Activated T-cell treated with anti-CD3 and anti-CD28 coated beads for 1 hour (primary cell): Measurements from ENCODE around the gene SHROOM3.

Source experiments
- DNase-seq: peaks from one replicate; pipeline ENCODE4 v3.0.0-alpha.2; 2020; ENCODE audit warnings: low read depth

The SHROOM3 gene

GRCh38 chr4:76540486-76540885, 105.5 kb downstream of the SHROOM3 start:
- DNase-seq: no peak

- no peak for DNase-seq
These were observed 108.3 kb downstream of the SHROOM3 start for GRCh38 chr4:76543378-76543777.

GRCh38 chr4:76544725-76545124, 109.7 kb downstream of the SHROOM3 start:
- no peak for DNase-seq

DNA sequence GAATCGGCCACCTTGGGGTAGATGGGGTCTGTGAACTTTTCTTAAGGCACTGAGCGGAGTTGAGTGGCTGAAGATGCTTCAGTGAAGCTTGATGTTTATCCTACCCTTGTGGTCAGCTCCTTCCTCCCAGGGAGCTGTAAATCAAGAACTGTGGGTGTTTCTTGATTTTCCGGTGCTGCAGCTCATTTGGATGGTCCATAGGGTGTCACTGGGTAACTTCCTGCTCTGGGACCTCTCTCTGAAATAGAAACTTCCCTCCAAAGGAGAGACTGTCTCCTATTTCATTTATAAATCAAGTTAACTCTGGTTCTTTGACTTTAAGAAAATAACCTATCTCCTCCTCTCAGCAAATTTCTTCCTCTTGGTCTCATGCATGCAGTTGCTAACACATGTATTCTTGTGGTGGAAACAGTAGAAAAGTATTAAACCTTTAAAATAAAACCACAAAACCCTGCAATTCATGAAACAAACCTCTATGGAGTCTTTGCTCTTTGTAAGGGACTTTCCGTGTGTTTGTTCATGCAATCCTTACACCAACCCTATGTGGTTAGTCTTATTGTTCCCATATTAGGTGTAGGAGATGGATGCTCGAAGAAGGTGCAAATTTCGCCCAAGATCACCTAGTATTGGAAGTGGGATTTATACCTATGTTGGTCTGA, 110.3 kb downstream of the SHROOM3 start:
- no peak for DNase-seq

GRCh38 chr4:76546327-76546726, 111.3 kb downstream of the SHROOM3 start:
- no peak for DNase-seq

DNA sequence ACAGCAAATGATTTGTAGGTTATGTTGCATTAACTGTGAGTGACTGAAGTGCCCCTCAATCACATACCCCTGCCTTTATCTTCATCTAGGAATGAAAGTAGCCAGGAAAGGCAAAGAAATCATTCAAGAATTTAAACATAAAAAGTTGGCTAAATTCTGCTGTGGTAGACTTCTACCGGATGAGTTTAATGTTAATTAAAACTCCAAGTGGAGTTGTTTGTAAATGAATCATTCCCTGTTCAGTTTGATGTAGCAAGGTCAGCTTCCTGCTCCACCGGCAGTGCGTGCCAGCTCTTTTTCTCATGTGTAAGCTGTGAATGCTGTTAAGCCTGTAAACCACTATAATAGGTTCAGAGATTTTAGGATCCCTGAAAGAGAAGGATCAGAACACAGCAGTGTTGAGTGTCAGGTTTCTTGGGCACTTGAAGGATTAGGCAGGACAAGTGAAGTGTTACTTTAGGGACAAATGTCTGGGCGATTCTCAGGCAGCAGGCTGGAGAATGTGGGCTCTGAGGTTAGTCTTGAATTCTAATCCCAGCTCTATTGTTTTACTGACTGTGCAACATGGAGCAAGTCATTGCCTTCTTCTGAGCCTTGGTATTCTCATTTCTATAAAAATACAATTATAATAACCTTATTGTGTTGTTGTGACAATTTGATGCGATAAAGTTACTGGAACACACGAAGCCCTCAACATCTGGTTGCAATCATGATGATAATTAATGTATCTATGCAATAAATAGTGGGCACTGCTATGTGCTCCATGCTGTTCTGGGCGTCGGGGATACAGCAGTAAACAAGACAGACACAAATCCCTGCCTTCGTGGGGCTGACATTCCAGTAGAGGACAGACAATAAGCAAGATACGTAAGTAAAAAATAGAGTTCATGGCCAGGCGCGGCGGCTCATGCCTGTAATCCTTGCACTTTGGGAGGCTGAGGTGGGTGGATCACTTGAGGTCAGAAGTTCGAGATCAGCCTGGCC, 112.0 kb downstream of the SHROOM3 start:
- no peak for DNase-seq

- no peak for DNase-seq
These were observed 113.7 kb downstream of the SHROOM3 start for GRCh38 chr4:76548704-76549103.

- DNase-seq: no peak
These were observed 114.7 kb downstream of the SHROOM3 start for GRCh38 chr4:76549765-76550164.

DNA sequence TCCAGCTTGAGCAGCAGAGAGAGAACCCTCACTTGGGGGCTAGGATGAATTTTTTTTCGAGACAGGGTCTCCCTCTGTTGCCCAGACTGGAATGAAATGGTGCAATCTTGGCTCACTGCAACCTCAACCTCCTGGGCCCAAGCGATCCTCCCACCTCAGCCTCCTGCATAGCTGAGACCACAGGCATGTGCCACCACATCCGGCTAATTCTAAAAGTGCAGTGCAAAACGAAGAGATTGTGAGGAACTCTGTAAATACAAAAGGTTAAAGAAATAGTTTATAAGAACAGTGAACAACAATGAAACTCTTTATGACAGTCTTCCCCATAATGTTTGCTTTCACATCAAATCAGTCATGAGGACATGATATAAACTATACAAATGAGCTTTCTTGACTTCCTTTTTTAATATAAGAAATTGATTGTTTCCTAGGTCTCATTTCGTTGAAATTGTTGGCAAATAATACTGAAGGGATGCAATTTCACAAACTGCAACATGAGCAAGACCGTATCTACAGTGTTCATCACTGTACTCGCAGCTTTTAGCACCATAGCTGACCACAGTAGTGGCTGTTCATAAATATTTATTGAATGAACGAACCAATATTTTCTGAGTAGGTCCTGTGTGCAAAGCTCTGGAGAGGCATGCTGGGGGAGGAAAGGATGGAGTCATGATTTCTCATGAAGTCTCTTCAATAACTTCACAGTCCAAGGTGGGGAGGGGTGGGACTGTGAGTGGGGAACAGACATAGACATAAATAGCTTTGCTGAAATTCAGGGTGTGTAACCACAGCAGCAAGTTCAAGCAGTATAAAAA, 116.1 kb downstream of the SHROOM3 start:
- DNase-seq: no peak

DNA sequence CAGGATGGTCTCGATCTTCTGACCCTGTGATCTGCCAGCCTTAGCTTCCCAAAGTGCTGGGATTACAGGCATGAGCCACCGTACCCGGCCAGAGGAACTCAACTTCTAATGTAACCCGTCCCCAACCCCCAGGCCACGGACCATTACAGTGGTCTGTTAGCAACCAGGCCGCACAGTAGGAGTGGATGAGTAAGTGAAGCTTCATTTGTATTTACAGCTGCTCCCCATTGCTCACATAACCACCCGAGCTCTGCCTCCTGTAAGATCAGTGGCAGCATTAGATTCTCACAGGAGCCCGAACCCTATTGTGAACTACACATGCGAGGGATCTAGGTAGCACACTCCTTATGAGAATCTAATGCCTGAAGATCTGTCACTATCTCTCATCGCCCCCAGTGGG, 119.6 kb downstream of the SHROOM3 start:
- no peak for DNase-seq

- DNase-seq: no peak
These were observed 121.4 kb downstream of the SHROOM3 start for GRCh38 chr4:76556452-76556851.

DNA sequence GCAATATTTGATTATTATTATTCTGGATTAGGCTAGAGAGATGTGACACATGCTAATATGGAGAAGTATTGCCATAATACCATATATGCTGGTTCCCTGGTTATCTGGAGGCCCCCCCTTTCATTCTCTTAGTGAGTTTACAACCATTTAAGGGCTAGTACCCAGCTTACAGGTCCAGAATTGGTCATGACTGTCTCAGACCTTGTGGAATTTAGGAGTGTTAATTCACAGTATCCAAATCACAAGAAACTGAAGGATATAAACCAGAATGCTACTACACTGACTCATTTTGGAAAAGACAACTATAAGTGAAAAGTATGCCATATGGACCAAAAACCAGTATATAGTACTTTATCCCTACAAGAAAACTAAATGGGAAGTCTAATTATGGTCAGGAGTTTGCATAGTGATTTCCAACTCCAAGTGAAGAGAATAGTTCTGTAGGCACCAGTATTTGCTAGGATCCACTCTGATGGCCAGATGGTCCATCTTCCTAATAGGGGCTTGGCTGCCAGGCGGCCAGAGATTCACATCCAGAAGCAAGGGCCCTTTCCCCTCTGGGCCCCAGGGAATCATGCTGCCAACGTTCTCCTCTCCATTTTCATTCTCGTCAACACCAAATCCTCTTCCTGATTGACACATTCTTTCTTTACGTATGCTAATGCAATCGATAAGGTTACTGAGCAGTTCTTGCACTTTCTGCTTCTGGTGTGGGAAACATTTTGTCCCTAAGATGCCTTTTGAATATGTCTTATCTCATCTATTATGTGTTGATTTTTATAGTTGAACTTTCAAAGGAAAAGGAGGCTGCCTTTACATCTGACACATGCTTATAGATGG, 123.6 kb downstream of the SHROOM3 start:
- no peak for DNase-seq

DNA sequence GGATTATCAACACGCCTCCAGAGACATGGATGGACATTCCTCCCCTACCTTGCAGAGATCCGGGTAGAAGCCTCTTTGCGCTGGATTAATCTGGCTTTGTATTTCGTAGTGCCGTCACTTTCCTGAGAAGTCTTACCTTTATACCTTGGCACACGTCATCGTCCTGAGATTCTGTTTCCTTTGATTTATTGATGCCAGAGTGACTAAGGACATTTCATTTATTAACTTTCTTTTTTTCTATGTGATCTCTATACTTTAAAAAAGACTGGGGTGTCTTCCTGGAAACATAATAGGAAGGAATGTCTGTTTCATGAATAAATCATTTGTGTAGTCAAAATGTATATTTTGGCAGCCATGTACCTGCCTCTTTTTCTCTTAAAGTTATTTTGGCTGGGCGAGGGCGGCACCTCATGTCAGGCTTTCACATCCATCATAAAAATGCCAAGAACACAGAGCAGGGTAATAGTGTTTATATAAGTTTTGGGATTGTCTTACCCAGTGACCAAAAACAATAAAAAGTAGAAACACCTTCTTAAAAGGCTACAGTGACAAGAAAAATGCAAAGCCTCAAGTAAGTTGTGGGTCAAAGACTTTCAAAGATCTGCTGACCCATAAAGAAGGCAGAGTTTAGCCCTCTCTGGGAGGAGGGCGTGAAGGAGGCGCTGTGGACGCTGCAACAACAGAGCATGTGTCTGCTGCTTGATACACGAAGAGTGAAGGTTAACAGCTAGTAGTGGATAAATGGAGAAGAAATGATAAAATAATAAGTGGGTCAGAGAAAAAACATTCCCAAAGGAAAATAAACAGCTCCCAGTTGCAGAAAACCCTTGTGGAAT, 124.4 kb downstream of the SHROOM3 start:
- DNase-seq: no peak

DNA sequence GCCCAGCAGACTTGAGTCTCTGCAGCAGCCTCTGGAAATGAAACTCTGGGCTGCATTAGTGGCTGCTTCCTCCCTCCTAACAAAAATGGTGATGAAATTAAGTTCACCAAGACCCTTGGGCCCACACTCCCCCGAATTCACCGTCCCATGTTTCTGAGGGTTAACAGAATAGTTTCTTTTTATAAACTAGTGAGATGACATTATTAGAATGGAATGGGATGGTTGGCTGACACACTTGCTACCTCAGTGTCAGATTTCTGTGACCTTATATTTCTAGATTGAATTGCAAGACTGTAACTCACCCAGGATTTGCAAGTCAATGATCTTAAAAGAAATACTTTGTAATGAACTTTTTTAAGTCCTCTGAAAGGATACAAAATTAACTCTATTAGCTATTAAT, 127.1 kb downstream of the SHROOM3 start:
- DNase-seq: no peak

DNA sequence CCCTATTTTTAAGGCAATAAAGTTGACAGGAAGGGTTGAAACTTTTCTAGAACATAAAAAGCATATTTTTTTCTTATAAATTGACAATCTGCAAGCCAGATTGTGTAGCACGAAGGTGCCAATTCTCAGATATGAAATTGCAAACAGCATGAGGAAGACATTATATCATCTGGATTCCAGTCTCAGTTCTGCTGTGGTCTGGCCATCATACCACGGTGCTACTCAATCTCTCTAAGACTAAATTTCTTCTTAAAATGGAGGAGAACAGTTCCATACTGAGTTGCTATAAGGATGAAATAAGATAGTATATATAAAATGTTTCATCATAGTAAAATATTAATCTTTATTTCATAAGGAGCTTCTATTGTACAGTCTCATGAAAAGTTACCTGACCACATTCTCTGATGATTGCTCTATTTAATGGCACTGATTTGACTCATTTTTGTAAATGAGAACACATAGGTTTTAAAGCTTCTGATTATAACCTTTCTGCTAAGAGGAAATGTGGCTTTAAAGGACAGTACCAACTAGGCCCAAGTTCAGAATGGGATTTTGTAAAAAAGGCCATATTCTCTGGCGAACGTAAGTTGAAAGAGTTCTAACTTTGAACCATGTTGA, 127.9 kb downstream of the SHROOM3 start:
- DNase-seq: no peak

- DNase-seq: no peak
These were observed 128.6 kb downstream of the SHROOM3 start for GRCh38 chr4:76563454-76564122.

- DNase-seq: no peak
These were observed 129.3 kb downstream of the SHROOM3 start for GRCh38 chr4:76564123-76564915.

DNA sequence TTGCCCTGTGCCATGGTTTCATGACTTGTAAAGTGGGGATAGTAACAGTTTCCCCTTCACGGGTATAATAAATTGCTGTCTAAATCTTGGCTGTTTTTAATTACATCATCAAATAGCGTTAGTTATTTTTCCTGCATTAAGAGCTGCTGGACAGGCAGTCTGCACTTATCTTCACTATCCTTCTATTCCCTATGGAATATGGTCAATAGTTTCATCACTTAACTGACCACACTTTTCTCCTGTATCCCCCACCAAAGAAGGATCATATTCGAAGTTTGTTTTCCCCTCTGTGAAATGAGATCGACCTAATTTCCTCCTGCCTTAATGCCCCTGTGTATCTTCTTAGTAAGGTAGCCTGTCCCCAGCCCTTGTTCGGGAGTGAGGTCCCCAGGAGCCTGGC, 133.2 kb downstream of the SHROOM3 start:
- DNase-seq: no peak

- no peak for DNase-seq
These were observed 134.2 kb downstream of the SHROOM3 start for GRCh38 chr4:76569225-76569624.
